NCI-H1417 treated with DMSO at 0.1 percent for 48 hours (cell line): ENCODE measurements around the gene SLC29A3.
A peak's percentile ranks its signal among the peaks of the same experiment; 100 is the strongest.

Experiments
- DNase-seq: peaks from one replicate; lab custom pipeline; 2025; lab: John Stamatoyannopoulos, UW

SLC29A3 gene

GRCh38 chr10:71392791-71393781, 74.0 kb downstream of the SLC29A3 start:
- no peak for DNase-seq

- no peak for DNase-seq
Observed at GRCh38 chr10:71393841-71394475, 74.9 kb downstream of the SLC29A3 start.

GRCh38 chr10:71394926-71395562, 76.0 kb downstream of the SLC29A3 start:
- DNase-seq, result no peak

GRCh38 chr10:71395621-71396020, 76.6 kb downstream of the SLC29A3 start:
- no peak for DNase-seq

- peak; percentile 3 for DNase-seq
Observed at GRCh38 chr10:71396084-71396710, 77.1 kb downstream of the SLC29A3 start.

- DNase-seq, result no peak
Observed at GRCh38 chr10:71396711-71397295, 77.7 kb downstream of the SLC29A3 start, which contains the start of gene CDH23. Gene CDH23 (plus strand): TSS chr10:71396920. CDS start chr10:71439832, 42,912 bp downstream.

- no peak for DNase-seq
Observed at GRCh38 chr10:71397296-71398212, 78.5 kb downstream of the SLC29A3 start.

- DNase-seq, result no peak
Observed at GRCh38 chr10:71398976-71399375, 79.9 kb downstream of the SLC29A3 start.

- DNase-seq, result no peak
Observed at GRCh38 chr10:71399946-71400345, 80.9 kb downstream of the SLC29A3 start.

GRCh38 chr10:71401056-71401455, 82.0 kb downstream of the SLC29A3 start:
- DNase-seq, result no peak

GRCh38 chr10:71402005-71402404, 82.9 kb downstream of the SLC29A3 start:
- no peak for DNase-seq

GRCh38 chr10:71404503-71405295, 85.6 kb downstream of the SLC29A3 start:
- DNase-seq, result no peak

GRCh38 chr10:71406878-71407277, 87.8 kb downstream of the SLC29A3 start:
- DNase-seq, result no peak

GRCh38 chr10:71408436-71409225, 89.6 kb downstream of the SLC29A3 start:
- no peak for DNase-seq

- no peak for DNase-seq
Observed at GRCh38 chr10:71409516-71410104, 90.6 kb downstream of the SLC29A3 start.
